ENCODE results near the gene ARHGEF6.
"Not testable (repeated sequence)": the region's sequence is repeated elsewhere in the genome, so short reads cannot be mapped to it uniquely, and the experiment has no call there.

Gene ARHGEF6

DNA sequence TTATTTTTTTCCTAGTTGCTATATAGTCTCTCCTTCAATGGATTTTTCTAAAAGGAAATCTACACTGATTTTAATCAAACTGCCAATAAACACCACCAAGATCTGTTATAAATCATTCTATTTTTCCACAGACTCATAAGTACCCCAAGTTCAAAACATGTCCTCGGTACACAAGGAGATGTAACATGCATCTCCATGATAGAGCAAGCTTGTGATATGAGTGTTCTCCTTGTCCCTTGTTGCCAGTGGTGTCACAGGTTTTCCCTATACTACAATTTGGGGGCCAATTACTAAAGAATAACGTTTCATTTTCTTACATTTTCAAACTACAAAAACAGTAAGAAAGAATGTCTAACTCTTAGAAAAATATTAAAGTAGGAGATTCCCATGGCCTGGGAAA is 491 bp downstream of the ARHGEF6 start:
- no peak for DNase-seq

DNA sequence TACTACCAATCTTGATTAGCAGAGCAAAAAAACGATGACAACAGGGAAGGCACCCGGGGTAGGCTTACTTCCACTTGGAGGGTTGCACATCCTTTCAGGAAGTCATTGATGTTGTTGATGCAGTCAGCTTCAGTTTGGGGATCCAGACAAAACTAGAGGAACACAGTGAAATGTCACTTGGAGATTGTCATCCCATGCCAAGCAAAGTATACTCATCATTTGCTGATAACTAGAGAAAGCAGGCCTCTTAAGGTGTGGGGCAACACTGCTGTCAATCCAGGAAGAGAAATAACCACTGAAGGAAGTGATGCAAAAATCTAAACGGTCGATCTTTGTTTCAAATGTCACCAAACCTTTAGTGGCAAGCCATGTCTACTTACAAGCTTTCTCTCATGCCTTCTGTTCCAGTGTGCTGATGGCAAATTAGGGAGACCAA is 1.4 kb downstream of the ARHGEF6 start:
- DNase-seq = no peak

DNA sequence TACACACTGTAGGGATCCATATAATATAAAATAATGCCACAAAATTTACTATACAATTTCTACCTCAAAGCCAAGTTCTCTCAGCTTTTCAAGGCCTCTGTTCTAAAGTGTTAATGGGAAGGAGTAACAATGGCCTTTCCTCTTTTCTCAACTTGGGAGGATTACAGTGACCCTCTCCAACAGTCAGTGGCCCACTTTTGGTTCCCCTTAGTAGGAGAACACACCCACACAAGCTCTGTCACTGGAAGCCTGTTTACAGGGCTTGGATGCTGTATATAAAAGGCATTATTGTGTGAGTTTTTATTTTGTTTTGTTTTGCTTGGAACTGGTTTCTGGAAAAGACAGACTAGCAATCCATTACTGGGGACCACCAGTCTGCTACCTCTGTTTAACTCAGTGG is 1.8 kb downstream of the ARHGEF6 start:
- DNase-seq = no peak

DNA sequence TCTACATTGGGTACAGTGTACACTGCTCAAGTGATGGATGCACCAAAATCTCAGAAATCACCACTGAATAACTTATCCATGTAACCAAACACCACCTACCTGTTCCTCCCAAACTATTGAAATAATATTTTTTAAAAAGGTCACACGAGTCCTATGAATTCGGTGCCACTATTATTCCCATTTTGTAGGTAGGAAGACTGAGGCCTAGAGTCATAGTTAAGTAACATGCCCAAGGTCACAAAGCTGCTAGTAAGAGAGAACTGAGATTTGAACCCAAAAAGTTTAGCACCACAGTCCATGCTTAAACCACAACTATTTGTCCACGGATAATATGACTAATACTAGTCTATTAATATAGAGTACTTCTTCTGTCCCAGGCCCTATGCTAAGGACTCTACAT is 2.7 kb downstream of the ARHGEF6 start:
- no peak for DNase-seq

DNA sequence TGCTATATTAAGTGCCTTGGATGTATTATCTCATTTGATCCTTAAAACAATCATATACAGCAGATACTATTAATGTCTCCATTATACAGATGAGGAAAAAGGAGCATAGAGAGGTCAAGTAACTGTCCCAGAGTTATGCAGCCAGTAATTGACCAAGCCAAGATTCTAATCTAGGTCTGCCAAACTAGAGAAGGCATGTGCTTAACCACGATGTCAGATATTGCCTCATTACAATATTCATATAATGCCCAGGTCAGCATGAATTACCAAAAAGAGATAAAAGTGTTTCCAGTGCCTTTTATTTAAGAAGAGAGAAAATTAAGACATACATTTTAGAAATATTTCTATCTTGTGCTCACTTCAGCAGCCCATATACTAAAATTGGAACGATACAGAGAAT is 7.1 kb downstream of the ARHGEF6 start:
- no peak for DNase-seq

DNA sequence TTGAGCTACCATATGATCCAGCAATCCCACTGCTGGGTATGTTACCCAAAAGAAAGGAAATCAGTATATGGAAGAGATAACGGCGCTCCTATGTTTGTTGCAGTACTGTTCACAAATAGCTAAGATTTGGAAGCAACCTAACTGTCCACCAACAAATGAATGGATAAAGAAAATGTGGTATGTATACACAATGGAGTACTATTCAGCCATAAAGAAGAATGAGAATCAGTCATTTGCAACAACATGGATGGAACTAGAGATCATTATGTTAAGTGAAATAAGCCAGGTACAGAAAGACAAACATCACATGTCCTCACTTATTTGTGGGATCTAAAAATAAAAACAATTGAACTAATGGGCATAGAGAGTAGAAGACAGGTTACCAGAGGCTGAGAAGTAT is 8.9 kb downstream of the ARHGEF6 start:
- not testable (repeated sequence) for DNase-seq

DNA sequence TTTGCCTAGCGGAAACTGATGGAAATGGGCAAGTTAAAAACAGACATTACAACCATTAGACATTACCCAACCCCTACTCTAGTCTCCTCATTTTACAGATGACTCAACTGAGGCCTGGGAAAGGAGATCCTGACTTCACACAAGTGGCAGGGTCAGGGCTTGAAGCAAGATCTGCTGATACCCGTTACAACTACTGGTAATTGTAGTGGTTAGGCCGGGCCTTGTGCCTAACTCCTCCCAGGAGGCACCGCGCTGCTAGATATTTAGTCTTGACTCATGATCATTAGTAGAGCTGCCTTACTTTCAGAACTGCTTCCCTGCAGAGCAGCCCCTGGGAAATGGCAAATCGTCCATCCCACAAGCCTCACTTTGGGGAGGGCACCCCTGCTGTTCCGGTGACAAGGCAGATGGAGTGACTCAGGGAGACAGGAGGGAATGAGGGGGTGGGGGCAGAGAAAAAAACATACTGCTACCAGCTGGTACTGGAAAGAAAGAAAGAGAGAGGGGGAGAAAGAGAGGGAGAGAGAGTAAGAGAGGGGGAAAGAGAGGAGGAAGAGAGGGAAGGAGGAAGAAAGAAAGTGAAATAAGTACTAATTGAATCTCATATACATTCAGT is 12.2 kb downstream of the ARHGEF6 start:
- no peak for DNase-seq

DNA sequence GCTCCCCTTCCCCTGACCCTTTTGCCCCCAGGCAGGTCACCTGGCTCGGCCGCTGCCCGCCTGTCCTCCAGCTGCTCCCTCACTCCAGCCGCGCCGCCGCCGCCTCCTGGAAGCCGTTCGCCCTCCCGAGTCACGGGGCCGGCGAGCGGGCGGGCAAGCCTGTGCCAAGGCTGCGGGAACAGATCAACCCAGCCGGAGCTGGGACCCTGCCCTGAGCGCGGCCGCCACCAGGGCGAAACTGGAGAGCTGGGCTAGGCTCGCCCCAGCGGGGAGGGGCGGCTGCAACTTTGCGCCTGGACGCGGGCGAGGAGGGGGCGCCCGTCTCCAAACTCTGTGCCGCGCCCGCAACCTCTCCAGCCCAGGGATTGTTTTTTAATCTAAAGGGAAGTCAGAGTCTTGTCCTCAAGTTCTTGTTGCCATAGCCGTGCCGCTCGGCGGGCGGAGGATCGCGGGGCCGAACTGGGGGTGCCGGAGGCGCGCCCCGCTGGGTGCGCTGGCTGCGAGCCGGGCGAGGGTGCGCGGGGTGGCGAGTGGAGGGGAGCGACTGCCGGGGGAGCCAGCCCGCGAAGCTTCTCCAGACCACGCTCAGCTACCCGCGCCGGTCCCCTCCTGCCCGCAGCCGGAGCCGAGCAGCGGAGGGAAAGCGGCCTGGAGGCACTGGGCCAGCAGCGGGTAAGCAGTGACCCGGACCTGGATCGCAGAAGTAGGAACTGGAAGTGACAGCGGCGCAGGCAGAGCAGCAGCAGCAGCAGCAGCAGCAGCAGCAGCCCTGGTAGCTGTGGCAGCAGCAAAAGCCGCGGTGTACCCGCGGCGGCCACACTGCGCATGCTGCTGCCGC is 13.4 kb downstream of the ARHGEF6 start:
- no peak for DNase-seq

DNA sequence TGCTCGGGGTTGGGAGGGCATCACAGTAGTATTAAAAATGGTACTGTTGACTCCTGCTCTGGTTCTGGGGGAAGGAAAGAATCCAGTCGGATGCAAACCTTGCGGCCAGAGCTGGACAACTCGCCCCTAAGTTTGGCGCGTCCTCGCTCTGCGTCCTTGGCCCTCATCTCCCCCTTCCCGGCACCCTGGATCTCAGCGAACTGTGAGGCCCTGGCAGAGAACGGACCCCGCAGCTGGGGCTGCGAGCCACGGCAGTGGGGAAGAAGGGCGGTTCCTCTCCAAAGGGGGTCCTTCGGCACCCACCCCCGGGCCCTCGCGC is 14.0 kb downstream of the ARHGEF6 start:
- no peak for DNase-seq

DNA sequence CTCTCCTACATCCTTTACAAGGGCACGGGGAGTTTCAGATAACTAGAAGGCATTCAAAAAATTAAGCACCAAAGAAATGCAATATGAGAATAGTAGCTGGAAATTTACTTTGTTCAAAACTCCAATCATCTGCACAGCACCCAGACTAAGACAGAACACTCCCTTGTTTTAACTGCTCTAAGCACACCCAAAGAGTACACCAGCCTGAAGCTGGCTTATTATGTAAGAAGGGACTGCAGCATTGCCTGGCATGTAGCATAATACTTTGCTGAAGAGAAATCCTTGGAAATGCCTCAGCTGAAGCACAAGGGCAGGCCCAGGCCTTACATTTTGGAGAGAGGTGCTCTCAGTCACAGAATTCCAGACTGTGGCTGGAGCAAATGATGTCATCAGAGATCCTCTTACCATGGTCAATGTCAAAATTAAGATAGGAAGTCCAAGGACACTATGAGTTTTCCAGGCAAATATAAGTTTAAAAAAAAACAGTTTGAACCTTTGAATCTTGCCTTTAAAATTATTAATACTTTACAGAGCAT is 14.8 kb downstream of the ARHGEF6 start:
- no peak for DNase-seq

DNA sequence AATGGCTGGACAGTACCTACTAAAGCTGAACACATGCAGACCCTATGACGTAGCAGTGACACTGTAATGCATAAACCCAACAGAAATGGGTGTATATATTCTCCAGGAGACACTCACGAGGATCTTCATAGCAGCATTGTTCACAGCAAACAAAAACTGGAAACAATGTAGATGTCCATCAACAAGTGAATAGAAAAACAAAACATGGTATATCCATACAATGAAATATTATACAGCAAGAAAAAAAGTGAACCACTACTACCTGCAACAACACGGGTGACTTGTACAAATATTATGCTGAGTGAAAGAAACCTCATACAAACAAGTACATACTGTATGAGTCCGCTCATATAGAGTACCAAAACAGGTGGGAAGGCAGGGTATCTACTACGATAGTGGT is 16.5 kb downstream of the ARHGEF6 start:
- no peak for DNase-seq

DNA sequence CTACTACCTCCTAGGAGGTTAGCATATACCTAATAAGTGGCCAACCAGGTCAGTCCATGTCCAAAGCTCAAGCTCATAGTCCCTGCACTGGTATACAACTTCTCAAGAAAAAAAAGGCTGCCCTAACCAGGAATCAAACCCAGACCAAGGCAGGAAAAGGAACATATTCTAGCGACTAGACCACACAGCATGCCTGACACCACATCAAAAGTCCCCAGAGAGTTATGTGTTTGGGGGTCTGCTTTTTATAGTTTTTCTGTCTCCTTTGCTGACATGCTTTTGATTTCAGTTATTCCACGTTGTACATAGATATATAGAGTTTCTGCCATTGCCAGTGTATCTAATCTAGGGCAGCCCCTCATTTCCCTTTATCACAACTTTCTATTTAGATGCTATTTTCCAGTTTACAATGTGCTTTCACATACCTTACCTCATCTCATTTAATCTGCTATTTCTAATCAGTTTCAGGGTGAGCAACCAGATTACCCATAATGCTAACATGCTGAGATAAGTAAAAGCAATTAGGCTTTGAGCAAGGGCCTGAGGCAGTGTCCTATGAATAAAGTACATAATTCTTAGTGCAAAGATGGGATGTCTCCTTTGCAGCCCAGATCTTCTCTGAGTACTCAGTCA is 17.8 kb downstream of the ARHGEF6 start:
- no peak for DNase-seq

DNA sequence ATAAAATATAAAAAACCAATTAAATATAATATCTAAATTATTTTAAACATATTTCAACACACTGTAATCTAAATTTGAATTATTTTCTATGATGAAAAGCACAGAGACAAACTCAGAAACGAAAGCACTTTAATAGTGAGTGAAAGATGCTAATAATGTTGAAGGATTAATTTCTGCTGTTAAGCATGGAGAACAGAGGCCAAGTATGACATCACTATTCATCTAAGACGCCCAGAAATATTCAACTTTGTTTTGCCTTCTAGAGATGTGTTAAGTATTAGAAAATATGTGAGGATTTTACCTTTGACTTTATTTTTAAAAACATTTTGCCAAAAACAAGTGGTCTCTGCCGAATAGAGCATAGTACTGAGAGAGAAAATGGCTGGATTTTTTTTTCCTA is 19.3 kb downstream of the ARHGEF6 start:
- no peak for DNase-seq

DNA sequence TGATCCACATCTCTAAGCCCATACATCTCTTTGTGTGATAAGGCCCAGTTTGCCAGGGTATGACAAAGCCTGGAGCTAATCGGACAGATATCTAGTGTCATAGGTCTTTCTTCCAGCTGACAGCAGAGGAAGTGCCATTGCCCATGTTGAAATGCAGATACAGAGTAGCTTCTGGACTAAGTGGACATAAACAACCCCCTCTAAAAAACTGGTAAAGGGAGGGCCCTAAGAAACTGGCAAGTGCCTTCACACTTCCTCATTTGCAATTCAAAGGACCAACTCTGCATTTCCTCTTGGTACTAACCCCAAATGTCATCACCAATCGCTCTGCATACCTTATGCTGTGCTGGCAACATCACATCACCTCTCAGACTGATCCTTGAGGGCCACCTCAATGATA is 20.8 kb downstream of the ARHGEF6 start:
- DNase-seq = no peak

DNA sequence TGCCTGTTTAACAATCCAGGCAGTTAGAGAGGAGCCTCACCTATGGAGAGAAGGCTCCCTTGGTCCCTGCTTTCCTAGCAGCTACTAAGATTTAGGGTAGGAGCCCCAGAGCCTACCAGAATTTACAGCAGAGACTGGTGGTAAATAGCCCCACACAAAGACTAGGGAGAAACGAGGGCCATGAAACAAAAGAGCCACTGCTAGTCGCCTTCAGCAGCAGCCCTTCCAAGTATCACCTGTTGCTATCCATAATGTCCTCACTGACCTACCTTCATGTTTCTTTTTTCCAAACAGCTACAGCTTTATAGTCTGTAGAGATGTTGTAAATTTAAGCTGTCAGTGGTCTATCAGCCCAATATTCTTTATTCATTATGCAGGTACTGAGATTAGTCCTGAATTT is 25.3 kb downstream of the ARHGEF6 start:
- DNase-seq = no peak

DNA sequence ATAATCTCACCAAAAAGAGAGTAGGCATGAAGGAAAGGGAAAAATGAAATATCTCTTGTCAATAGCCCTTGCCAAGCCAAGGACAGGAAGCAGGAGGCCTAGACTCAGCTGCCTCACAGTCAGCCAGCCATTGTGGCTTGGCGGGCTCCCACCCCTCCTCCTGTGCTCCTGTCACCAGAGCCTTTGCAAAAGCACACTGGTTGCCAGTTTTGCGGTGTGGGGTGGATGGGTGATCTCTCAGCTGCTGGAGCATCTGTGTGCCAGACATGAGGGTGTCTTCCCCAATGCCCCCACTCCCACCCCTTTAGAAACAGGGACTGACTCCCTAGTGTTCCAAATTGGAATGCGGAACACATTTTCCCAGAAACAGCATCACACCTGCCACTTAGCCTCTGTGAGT is 26.1 kb downstream of the ARHGEF6 start:
- no peak for DNase-seq

DNA sequence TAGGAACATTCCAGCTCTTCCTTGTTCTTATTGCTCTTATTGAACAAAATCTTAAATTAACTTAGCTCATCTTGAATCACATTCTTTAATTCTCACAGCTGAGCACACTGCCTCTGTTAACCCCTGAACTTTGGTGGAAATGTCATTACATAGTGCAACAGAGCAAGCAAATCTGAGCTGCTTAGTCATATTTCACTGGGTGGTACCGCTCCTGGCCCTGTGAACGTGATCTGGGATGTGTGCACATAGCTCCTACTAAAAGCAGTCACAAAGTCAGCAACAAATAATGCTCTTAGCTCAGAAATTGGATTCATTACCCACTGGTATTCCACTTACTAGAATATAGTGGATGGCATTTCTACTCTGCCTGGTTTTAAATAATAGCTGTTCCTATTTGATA is 27.9 kb downstream of the ARHGEF6 start:
- peak; percentile 37 for DNase-seq

DNA sequence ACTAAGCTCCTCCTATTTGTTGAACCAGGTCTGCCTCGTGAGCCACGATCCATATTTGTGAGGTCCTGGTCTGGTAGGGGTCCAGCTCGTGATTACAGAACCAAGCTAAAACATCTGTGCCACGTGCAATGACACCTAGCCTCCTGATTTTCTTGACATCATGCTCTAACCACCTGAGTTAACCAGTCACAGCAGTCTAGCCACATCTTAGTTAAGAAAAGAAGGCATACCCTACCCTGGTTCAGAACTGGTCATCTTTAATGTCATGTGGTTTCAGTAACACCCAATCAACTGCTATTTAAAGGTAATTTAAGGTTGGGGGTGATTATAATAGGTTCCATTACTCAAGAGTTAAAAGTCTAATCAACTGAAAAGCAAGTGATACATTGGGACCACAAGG is 28.4 kb downstream of the ARHGEF6 start:
- DNase-seq = no peak

DNA sequence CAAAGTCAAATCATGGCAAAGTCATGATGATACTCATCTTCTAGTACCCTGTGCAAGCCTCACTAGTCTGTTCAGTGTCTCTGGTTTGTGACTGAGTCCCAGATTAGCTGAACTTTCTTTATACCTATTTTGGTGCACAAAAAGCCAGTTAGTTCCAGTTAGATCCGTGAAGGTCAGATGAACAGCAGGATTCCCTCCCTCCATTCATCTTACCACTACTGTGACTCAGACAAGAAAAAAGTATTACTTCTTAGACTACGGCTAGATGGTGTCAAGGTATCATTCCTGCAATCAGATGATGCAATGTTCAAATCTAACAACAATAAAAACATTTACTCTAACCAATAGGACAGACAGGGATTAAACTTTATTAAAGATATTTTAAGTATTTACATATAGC is 30.4 kb downstream of the ARHGEF6 start:
- peak; percentile 10 for DNase-seq

DNA sequence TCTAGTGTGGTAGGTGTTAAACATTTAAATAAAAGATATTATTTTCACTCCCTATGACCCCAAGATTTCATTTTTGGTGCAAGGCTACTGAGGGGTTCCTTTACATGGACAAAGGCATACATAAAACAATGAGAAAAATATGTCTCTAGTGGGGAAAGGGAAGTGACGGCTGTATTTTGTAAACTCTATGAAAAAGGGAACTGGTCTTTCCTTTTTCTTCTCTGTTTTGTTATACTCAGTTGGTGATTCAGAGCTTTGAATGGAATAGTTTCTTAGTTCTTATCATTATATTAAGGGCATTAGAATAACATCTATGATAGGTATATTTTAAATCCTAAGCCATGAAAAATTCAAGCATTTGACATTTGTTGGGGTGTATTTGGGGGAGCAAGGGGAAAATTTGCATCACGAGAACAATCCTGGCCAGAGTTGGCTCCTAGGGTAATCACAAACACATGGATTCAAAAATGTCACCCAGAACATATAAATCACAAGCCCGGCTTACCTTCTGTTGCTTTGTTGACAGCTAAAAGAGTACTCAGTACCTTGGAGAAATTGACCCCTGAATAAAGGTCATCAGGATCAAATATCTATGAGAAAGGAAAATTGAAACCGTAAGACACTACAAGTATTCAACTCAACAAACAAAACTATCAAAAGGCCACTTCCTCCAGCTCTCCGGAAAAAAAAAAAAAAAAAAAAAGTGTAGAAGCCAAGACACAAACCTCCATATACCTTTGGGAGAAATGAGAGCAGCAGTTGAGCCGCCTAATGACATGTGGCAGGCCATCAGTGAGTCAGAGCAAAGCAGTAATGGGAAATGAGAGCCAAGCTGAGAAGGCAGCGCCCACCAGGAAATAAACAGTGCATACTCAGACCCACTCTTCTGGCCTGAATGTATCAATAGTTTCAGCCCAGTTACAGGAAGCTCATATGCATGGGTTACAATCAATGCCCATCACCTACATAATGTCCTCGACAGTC is 33.4 kb downstream of the ARHGEF6 start:
- no peak for DNase-seq

DNA sequence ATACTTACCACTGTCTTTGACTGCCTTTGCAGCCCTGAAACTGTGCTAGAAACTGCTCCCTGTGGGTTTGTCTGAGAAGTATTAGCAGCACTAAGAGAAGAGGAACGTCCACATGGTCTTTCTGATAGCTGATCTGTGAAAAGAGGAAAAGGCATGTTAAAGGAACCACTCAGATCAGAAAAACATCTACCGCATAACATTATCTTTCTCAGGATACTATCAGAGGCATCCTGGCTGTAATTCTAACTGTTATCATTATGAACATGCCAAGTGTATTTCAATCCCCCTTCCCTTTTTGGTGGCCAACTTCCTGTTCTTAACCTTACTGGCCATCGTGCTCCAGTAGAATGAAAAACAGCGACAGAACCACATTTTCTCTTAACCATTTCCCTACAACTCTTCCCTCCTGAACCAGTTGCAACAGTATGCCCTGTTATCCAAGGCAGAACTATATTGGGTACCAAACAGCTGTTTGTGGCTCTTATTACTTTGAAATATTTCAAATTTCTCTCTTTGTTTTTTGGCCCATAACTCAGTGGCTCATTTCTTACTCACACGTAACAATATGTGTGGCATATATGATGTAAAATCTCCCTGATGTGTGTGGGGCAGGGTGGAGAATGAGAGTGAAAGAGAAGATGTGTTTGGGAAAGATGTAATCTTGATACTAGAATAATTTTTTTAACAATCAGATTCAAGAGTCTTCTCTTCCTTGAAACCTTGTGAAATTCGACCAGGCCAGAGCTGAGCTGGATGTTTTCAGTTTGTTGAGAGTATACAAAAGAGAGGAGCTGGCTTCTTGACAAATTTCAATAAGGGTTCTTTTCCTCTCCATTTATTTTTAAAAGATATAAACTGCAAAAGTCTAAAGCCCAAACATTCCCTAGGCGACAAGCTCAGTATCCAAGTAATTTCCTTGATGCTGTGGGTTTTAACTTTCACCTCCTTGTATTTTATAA is 35.2 kb downstream of the ARHGEF6 start:
- no peak for DNase-seq

Data from kidney glomerular epithelial cell (primary cell).